ENCODE measurements around the gene KIF16B. TPM values are rescaled to one million over a fixed set of nuclear protein-coding genes. Genes with fewer than 3 reads are reported as not detected.

The KIF16B gene
- total and polyA plus RNA-seq, 4 donors = 5.1 to 19.7 (median 8.4) TPM

DNA sequence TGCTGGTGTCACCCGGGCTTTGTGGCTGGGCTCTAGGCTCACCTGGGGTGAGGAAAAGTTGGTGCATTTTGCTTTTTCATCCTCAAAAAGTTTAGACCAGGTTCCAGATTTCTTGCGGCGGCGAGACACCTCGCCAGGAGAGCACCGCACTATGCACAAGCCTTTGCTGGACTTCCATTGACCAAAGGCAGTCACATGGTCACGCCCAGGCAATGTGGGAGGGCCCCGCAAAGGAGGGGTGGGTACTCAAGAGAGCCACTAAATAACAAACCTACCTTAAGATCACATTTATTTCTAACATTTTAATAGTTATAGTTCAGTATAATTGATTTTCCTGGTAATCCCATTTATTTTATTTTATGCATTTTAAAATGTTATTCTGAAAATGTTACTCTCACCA is 3.0 kb upstream of the KIF16B start:
- H3K27ac ChIP-seq (ENCODE audit: low read depth in 1 of 2, low read length in 2 of 2) = no peak overlapping the region
- no peak overlapping the region for H3K9ac ChIP-seq (ENCODE audit: low read depth in 1 of 2, low read length in 2 of 2)
- no peaks in the 10 kb centered on the region for H3K27me3 ChIP-seq (ENCODE audit: control insufficient read depth in 4 of 4, insufficient read depth in 4 of 4, low read length in 3 of 4)
- DNase-seq (ENCODE audit: low spot score) = no peak
- TF ChIP-seq, protein P1, sequence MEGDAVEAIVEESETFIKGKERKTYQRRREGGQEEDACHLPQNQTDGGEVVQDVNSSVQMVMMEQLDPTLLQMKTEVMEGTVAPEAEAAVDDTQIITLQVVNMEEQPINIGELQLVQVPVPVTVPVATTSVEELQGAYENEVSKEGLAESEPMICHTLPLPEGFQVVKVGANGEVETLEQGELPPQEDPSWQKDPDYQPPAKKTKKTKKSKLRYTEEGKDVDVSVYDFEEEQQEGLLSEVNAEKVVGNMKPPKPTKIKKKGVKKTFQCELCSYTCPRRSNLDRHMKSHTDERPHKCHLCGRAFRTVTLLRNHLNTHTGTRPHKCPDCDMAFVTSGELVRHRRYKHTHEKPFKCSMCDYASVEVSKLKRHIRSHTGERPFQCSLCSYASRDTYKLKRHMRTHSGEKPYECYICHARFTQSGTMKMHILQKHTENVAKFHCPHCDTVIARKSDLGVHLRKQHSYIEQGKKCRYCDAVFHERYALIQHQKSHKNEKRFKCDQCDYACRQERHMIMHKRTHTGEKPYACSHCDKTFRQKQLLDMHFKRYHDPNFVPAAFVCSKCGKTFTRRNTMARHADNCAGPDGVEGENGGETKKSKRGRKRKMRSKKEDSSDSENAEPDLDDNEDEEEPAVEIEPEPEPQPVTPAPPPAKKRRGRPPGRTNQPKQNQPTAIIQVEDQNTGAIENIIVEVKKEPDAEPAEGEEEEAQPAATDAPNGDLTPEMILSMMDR (IDR thresholded peaks at IDR 0.05; ENCODE audit: low read depth, low read length, missing input control) = no peak
- TF ChIP-seq YY1 (IDR thresholded peaks at IDR 0.05) (no peak), HNF4A (conservative IDR thresholded peaks at IDR 0.05) (no peak), FOXA2 (IDR thresholded peaks at IDR 0.05) (no peak), RXRA (IDR thresholded peaks at IDR 0.05) (no peak)
- TF ChIP-seq, protein P2, sequence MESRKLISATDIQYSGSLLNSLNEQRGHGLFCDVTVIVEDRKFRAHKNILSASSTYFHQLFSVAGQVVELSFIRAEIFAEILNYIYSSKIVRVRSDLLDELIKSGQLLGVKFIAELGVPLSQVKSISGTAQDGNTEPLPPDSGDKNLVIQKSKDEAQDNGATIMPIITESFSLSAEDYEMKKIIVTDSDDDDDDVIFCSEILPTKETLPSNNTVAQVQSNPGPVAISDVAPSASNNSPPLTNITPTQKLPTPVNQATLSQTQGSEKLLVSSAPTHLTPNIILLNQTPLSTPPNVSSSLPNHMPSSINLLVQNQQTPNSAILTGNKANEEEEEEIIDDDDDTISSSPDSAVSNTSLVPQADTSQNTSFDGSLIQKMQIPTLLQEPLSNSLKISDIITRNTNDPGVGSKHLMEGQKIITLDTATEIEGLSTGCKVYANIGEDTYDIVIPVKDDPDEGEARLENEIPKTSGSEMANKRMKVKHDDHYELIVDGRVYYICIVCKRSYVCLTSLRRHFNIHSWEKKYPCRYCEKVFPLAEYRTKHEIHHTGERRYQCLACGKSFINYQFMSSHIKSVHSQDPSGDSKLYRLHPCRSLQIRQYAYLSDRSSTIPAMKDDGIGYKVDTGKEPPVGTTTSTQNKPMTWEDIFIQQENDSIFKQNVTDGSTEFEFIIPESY (IDR thresholded peaks at IDR 0.05) = no peak
- H3K4me3 ChIP-seq (ENCODE audit: low read depth in 1 of 3, low read length in 3 of 3) = no peak overlapping the region
- no peaks in the 10 kb centered on the region for H3K36me3 ChIP-seq (ENCODE audit: control insufficient read depth in 4 of 4, insufficient read depth in 3 of 4, low read depth in 1 of 4, low read length in 3 of 4)
- 96% methylated on average over 8 of the region's 8 CpGs for WGBS
- no peaks in the 10 kb centered on the region for H3K9me3 ChIP-seq (ENCODE audit: control insufficient read depth in 4 of 4, low read length in 3 of 4)
- peaks cover 2 to 28% (median 18%) of the 10 kb centered on the region in 4 donors for H3K4me1 ChIP-seq (ENCODE audit: control insufficient read depth in 4 of 4, insufficient read depth in 4 of 4, low read length in 3 of 4)

DNA sequence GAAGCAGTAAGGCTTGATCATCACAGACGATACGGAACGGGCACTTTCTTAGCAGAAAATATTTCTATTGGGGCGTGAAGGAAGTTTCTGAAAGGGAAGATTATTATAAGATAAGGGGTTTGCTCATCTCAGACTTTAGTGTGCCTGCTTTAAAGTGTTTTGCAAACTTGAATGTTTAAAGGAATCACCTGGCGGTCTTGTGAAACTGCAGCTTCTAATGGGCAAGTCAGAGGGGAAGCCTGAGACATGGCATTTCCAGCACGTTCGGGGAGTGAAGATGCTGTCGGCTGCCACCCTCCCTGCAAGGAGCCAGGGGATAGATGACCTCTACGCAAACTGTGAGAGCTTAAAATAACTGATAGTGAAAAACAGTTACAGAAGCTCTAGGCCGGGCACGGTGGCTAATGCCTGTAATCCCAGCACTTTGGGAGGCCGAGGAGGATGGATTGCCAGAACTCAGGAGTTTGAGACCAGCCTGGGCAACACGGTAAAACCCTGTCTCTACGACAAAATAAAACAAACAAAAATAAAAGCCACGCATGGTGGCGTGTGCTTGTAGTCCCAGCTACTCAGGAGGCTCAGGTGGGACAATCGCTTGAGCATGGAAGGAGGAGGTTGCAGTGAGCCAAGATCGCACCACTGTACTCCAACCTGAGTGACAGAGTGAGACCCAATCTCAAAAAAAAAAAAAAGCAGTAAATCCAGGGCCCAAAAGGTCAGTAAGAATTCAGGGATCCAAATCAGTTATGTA is 2.3 kb upstream of the KIF16B start:
- TF ChIP-seq, protein P3, sequence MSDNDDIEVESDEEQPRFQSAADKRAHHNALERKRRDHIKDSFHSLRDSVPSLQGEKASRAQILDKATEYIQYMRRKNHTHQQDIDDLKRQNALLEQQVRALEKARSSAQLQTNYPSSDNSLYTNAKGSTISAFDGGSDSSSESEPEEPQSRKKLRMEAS (IDR thresholded peaks at IDR 0.05) = no peak
- TF ChIP-seq YY1 (IDR thresholded peaks at IDR 0.05) (no peak), HNF4A (conservative IDR thresholded peaks at IDR 0.05) (no peak), GABPA (IDR thresholded peaks at IDR 0.05 in 1 of 2, conservative IDR thresholded peaks at IDR 0.05 in 1 of 2) (no peak), RAD21 (IDR thresholded peaks at IDR 0.05) (no peak), TAF1 (conservative IDR thresholded peaks at IDR 0.05) (no peak), HNF4G (IDR thresholded peaks at IDR 0.05) (no peak), RXRA (IDR thresholded peaks at IDR 0.05) (no peak), FOXA1 (IDR thresholded peaks at IDR 0.05) (no peak), NR2F2 (IDR thresholded peaks at IDR 0.05) (no peak), JUND (IDR thresholded peaks at IDR 0.05) (no peak), EGR1 (IDR thresholded peaks at IDR 0.05; ENCODE audit: low read depth in 2 of 2) (no peak), FOXA2 (IDR thresholded peaks at IDR 0.05) (no peak)
- TF ChIP-seq, protein P2 (IDR thresholded peaks at IDR 0.05) = no peak
- TF ChIP-seq, protein P4, sequence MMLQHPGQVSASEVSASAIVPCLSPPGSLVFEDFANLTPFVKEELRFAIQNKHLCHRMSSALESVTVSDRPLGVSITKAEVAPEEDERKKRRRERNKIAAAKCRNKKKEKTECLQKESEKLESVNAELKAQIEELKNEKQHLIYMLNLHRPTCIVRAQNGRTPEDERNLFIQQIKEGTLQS (IDR thresholded peaks at IDR 0.05) = no peak
- TF ChIP-seq, protein P5, sequence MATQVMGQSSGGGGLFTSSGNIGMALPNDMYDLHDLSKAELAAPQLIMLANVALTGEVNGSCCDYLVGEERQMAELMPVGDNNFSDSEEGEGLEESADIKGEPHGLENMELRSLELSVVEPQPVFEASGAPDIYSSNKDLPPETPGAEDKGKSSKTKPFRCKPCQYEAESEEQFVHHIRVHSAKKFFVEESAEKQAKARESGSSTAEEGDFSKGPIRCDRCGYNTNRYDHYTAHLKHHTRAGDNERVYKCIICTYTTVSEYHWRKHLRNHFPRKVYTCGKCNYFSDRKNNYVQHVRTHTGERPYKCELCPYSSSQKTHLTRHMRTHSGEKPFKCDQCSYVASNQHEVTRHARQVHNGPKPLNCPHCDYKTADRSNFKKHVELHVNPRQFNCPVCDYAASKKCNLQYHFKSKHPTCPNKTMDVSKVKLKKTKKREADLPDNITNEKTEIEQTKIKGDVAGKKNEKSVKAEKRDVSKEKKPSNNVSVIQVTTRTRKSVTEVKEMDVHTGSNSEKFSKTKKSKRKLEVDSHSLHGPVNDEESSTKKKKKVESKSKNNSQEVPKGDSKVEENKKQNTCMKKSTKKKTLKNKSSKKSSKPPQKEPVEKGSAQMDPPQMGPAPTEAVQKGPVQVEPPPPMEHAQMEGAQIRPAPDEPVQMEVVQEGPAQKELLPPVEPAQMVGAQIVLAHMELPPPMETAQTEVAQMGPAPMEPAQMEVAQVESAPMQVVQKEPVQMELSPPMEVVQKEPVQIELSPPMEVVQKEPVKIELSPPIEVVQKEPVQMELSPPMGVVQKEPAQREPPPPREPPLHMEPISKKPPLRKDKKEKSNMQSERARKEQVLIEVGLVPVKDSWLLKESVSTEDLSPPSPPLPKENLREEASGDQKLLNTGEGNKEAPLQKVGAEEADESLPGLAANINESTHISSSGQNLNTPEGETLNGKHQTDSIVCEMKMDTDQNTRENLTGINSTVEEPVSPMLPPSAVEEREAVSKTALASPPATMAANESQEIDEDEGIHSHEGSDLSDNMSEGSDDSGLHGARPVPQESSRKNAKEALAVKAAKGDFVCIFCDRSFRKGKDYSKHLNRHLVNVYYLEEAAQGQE (IDR thresholded peaks at IDR 0.05) = no peak
- TF ChIP-seq, protein P1 (IDR thresholded peaks at IDR 0.05; ENCODE audit: low read depth, low read length, missing input control) = no peak
- H3K4me3 ChIP-seq (ENCODE audit: low read depth in 1 of 3, low read length in 3 of 3) = peak overlapping the region; percentile 50 to 74 (median 70)
- H3K27me3 ChIP-seq (ENCODE audit: control insufficient read depth in 4 of 4, insufficient read depth in 4 of 4, low read length in 3 of 4) = no peaks in the 10 kb centered on the region
- H3K4me1 ChIP-seq (ENCODE audit: control insufficient read depth in 4 of 4, insufficient read depth in 4 of 4, low read length in 3 of 4) = peaks cover 2 to 28% (median 18%) of the 10 kb centered on the region in 4 donors
- no peak for DNase-seq (ENCODE audit: low spot score)
- H3K36me3 ChIP-seq (ENCODE audit: control insufficient read depth in 4 of 4, insufficient read depth in 3 of 4, low read depth in 1 of 4, low read length in 3 of 4) = no peaks in the 10 kb centered on the region
- no peaks in the 10 kb centered on the region for H3K9me3 ChIP-seq (ENCODE audit: control insufficient read depth in 4 of 4, low read length in 3 of 4)
- 30% methylated on average over 18 of the region's 18 CpGs for WGBS
- H3K27ac ChIP-seq (ENCODE audit: low read depth in 1 of 2, low read length in 2 of 2) = peak overlapping the region in 1 of 2 donors; percentile 23
- peak overlapping the region; percentile 33 to 62 for H3K9ac ChIP-seq (ENCODE audit: low read depth in 1 of 2, low read length in 2 of 2)

Measured in liver (tissue), 9 donors.